MM.1S (cell line): ENCODE data around the gene SHISA7.

Source experiments
- CTCF ChIP-seq: fragments of 300-600 bp; sonication (generic); IDR thresholded peaks from 2 replicates; pipeline ENCODE4 v1.5.1; 2016; ENCODE audit warnings: antibody characterized with exemption, low read length, mixed read lengths
- EZH2phosphoT487 ChIP-seq: fragments of 300-600 bp; sonication (generic); IDR thresholded peaks from 2 replicates; pipeline ENCODE4 v1.6.1; 2018; ENCODE audit warnings: antibody characterized with exemption, low read length

DNA sequence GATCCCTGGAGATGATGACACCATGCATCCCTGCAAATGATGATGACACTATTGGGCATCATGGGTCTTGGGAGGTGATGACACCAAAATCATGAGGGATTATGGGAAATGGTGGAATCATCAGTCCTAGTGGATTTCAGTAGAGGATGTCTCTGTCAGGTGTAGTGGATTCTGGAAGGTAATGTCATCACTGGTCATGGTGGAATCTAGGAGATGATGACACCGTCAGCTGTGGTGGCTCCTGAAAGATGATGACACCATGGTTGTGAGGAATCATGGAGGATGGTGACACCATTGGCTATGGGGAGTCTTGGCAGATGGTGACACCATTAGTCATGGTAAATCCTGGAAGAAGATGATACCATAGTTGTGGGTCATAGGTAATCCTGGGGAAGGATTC is 11.9 kb downstream of the SHISA7 start:
- TF ChIP-seq CTCF (no peak), EZH2phosphoT487 (no peak)
